GM21529 (cell line): ENCODE measurements around the gene FYN.

Source experiments
- ATAC-seq: cut with Tn5 transposase; IDR thresholded peaks from one replicate; pipeline ENCODE4 v1.9.1; 2021; ENCODE audit not compliant: unreplicated experiment

Gene FYN

GRCh38 chr6:111772381-111772780 lies 100.9 kb downstream of the FYN start:
- no peak for ATAC-seq

- no peak for ATAC-seq
These were observed 101.6 kb downstream of the FYN start for GRCh38 chr6:111771629-111772028.

DNA sequence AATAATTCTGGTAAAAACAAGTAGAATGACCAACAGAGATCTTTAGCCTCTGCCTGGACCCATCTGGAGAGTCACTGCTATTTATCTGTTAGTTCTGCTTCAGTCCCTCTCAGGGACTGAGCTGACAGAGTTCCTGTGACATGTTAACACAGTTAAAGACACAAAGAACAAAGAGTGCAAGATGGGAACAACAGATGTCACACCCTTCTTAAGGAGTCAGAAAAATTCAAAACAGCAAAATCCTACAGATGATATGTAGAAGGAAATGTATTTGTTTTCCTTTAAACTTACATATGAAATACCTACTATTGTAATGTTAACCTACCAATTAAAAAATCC lies 102.2 kb downstream of the FYN start:
- no peak for ATAC-seq

- ATAC-seq, result no peak
These were observed 102.8 kb downstream of the FYN start for GRCh38 chr6:111770263-111771093.

DNA sequence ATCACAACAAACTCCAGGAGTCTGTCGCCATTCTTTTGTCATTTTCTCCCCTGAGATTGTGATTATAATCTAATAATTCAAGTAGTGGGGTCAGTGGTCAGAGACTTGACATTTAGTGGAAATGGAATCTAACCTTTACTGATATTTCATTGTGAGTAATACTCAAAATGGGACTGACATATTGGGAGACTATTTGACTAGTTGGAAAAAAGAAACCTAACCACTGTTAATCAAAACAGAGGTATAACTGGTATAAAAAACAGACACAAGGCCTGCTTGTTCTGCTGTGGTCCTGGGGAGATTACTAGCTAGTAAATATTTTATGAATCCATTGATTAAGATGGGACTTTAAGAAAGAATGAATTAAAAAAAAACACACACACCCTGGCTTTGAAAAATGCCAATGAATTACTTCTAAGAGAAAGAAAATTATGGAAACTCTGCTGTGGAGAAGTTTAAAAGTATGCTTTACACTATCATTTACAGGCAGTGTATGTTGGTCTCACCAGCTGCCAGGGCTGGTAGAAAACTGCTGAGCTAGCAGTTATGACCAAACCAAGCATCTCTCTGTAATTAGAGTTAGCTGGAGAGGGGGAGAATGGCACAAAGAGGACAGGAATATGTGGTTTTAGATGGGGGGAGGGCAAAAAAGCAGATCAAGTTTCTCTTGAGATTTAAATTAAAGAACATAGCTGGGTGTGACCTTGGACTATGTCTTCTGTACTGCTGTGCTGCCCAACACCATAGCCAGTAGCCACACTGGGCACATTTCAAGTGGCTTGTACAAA lies 103.7 kb downstream of the FYN start:
- no peak for ATAC-seq

DNA sequence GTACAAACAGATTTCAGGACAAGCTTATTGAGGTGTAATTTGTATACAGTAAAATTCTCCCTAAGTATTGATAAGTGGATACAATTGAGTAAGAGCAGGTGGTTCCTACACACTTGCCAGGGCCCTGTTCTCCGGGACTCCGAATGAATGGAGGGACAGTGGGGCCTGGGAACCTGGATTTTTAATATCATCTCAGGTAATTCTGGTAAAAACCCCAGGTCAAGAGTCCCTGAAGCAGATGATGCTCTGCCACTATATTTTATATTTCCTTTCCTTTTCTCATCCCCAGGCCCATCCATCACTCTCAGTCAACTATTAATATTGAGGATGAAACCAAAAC lies 104.9 kb downstream of the FYN start:
- ATAC-seq, result no peak

DNA sequence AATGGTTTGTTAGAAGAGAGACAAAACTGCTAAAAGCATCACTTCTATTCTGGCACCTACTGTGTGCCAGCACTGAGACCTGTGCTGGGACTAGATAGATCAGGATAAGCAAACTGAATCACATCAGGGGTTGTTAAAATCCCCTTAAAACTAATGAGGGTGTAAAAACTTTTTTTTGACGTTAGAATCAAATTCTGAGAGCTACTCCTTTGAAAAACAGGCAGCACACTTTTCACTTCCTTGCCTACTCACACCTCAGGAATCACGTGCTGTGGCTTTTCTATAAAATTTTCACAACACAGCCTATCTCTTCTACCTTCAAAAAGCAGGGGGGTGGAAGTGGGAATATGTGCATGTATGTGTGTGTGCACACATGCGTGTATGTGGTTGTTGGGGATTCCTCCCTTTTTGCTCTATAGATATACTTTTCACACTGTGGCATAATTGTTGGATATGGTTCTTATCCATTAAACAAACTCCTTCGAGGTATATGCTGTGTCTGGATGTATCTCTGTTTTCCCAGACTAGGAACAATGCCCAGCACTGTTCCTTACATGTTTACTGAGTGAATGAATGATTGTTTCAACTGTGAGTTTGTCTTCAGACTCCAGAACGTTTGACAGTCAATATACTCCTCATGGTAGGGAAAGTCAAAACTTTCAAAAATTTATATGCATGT lies 105.4 kb downstream of the FYN start:
- no peak for ATAC-seq

DNA sequence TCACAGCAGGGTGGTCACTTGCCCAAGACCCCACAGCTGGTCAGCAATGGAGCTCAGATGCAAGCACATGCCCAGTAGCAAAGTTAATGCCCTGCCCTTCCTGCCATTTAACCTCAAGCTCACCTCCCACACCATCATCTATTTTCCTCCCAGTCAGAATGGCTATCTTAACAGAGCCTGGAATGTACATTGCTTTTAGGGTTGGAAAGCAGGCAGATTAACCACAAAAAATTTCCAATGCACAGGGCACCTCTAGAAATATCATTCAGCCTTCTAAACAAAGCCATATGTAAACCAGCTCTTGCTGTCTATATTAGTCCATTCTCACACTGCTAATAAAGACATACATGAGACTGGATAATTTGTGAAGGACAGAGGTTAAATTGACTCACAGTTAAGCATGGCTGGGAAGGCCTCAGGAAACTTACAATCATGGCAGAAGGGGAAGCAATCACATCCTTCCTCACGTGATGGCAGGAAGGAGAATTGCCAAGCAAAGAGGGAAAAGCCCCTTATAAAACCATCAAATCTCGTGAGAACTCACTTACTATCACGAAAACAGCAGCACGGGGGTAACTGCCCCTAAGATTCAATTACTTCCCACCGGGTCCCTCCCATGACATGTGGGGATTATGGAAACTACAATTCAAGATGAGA lies 106.9 kb downstream of the FYN start:
- ATAC-seq, result no peak

- no peak for ATAC-seq
These were observed 107.5 kb downstream of the FYN start for GRCh38 chr6:111765763-111766162.

DNA sequence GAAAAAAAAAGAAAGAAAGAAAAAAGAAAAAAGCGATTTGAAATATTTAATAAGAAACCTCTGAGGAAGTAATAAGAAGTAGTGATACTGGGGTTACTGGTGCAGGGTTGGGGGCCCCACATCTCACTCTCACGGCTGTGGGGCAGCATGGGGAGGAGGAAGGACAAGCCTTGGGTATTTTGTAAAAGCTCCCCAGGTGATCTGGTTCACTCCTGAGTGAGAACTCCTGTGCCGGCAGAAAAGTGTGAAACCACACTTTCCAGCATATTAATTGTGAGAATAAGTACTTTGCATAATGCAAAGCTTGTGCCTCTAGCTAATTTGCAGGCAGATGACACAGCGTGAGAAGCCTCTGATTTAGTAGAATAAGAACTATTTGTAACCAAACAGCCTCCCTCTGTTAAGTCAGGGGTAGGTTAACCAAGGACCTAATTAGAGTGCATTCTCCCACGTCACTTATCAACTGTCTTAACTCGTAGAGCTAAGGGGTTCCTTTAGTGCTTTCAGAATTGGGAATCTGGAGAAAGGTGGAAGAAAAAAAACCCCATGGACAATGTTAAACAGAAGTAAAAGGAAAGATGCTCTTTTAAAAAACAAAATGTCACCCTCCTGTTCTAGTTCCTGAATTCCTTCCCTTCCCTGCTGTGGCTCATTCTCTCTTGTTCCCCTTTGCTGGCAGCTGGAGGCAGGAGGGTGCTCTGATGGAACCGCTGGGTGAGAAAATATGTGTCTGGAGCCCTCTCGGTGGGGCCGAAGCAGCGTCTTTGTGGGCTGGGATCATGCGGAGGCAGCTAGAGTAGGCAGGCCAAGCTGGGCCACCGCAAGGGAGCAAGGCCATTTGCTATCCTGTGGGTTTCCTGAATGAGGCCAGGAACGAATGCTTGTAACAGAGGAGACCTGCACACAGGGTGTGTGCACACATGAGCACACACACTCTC lies 108.7 kb downstream of the FYN start:
- ATAC-seq, result peak; percentile 82

- no peak for ATAC-seq
These were observed 109.9 kb downstream of the FYN start for GRCh38 chr6:111763381-111763780.

DNA sequence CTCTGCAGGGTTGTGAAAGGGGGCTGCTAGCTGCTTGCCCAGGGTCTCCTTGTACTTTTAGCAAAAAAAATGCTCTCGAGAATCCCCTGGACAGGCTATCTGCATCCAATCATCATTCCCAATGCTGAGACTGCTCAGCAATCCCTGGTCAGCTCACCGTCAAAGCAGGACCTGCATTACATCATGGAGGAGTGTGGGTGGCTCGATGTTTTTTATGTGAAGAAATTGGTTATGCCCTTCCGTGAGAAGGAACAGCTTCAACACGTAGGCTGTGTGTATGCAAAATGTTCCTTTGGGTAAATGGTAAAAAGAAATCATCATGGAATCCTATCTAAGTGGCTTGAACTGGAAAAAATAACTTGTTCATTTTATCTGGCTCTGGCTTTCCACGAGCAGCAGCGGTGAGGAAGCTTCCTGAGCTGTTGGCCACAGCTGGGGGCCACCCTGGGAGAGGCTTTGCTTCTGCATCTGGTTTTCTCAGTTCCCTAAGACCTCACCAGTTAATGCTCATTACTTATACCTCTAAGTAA lies 111.4 kb downstream of the FYN start:
- peak; percentile 45 for ATAC-seq

DNA sequence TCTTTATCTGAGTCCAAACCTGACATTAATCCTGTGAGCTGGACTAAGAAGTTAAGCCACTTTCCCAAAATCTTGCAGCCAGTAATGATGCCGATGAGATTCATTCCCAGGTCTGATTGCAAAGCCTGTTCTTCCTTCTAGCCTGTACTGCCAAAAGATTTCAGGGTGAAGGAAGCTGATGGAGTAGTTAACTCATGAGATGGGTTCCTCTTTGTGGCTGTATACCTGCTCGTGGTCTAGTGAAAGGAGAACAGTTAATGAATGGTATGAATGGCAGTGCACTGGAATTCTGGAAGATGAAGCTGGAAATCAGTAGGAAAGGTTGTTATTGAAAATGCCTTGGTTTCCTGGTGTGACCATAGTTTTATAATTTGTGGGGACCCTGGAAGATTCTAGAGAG lies 112.0 kb downstream of the FYN start:
- no peak for ATAC-seq

GRCh38 chr6:111759836-111760785 lies 113.1 kb downstream of the FYN start:
- no peak for ATAC-seq

- no peak for ATAC-seq
These were observed 113.9 kb downstream of the FYN start for GRCh38 chr6:111759331-111759835.

- no peak for ATAC-seq
These were observed 114.5 kb downstream of the FYN start for GRCh38 chr6:111758608-111759329.

DNA sequence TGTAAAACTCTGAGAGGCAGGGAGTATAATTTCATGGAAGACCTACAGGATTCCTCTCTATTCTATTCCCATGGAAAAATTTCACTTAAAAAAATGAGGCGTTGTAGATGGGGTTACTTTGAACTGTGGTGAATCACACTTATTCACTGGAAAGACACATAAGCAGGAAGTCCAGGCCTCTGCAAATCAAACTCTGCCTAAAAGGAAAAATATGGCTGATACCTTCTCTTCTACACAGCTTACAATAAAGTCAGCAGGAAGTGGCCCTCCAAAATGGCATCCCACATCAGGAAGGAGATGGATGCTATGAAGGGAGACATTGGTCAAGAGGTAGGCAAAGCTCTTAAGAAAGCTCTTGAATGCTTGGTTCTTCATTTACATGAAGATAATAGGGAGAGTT lies 115.9 kb downstream of the FYN start:
- no peak for ATAC-seq

- ATAC-seq, result no peak
These were observed 118.8 kb downstream of the FYN start for GRCh38 chr6:111754423-111754822.
